Measurements from ENCODE around the gene OLFML3.

- no peak for TF ChIP-seq CTCF (IDR thresholded peaks at IDR 0.05; ENCODE audit: insufficient read depth, low read length, poor library complexity, severe bottlenecking)
- TF ChIP-seq EZH2phosphoT487 (conservative IDR thresholded peaks at IDR 0.05; ENCODE audit: low read length): no peak
Observed at GRCh38 chr1:114023377-114023776, 44.1 kb downstream of the OLFML3 start.
